GM12874 (cell line): ENCODE results near the gene CEP120.

Experiments used
- CTCF ChIP-seq: IDR thresholded peaks from 2 replicates; pipeline ENCODE4 v1.5.1; 2011; ENCODE audit warnings: low read depth, mild to moderate bottlenecking, control low read depth, low read length, moderate library complexity; ENCODE audit not compliant: insufficient read depth

CEP120 gene

GRCh38 chr5:123367739-123368138, 55.5 kb downstream of the CEP120 start:
- TF ChIP-seq CTCF, result no peak

- TF ChIP-seq CTCF, result no peak
Measured at GRCh38 chr5:123365156-123365555, 58.0 kb downstream of the CEP120 start.

GRCh38 chr5:123364441-123365155, 58.6 kb downstream of the CEP120 start:
- TF ChIP-seq CTCF, result no peak

- no peak for TF ChIP-seq CTCF
Measured at GRCh38 chr5:123360910-123361309, 62.3 kb downstream of the CEP120 start.

- TF ChIP-seq CTCF, result no peak
Measured at GRCh38 chr5:123360201-123360571, 63.0 kb downstream of the CEP120 start.

GRCh38 chr5:123359454-123360200, 63.6 kb downstream of the CEP120 start:
- no peak for TF ChIP-seq CTCF

- TF ChIP-seq CTCF, result no peak
Measured at GRCh38 chr5:123358751-123359150, 64.5 kb downstream of the CEP120 start.
